A375 (cell line): ENCODE data around the gene ABCB9. TPM values are rescaled to one million over a fixed set of nuclear protein-coding genes. Genes with fewer than 3 reads are reported as not detected.

Experiments used
- small RNA-seq: library from RNA; depleted of rRNA; stranded (forward); fragments of <200 nt; gene quantifications from one replicate; pipeline ENCODE3, GENCODE V24; 2014
- total RNA-seq: library from RNA; depleted of rRNA; stranded (reverse); fragments of >200 nt; shearing (Covaris generic); gene quantifications from 2 replicates; pipeline ENCODE4 v1.2.3, GENCODE V29; 2014; rRNA removed

The ABCB9 gene
- total RNA-seq, result 39.8 and 40.5 TPM in 2 replicates

GRCh38 chr12:122965851-122966742 is at the start of gene ABCB9:
Gene ABCB9, minus strand, starts transcription at chr12:122966463. Its CDS starts 6,228 bp downstream, at chr12:122960235.

GRCh38 chr12:122980183-122981035 is 14.1 kb upstream of the ABCB9 start, which contains the start of gene ARL6IP4:
Gene ARL6IP4, plus strand, starts transcription at chr12:122980681. Its CDS starts 459 bp downstream, at chr12:122981140.

GRCh38 chr12:122974892-122975789 is 8.9 kb upstream of the ABCB9 start, which contains the start of gene OGFOD2:
Gene OGFOD2, plus strand, starts transcription at chr12:122975244. Its CDS starts 8 bp downstream, at chr12:122975252.

GRCh38 chr12:122895704-122896636 is 70.3 kb downstream of the ABCB9 start, which contains the start of gene VPS37B:
Gene VPS37B, minus strand, starts transcription at chr12:122896124. Its CDS starts 62 bp downstream, at chr12:122896062.

Small RNAs within 50 kb of the gene (small RNA-seq; reads per million reads assigned to genes)
- gene ARL6IP4 (not detected), gene MIR4304 (not detected)

Other genes with a start within 250 kb of the ABCB9 start
- not detected in 2 replicates for gene HCAR3, start 249.7 kb downstream of the ABCB9 start, total RNA-seq
- 0.11 TPM in 1 of 2 replicates, not detected in the other for gene HCAR1, start 235.6 kb downstream of the ABCB9 start, total RNA-seq
- gene DENR, start 213.6 kb downstream of the ABCB9 start, total RNA-seq, result 48.0 and 51.6 TPM in 2 replicates
- gene CCDC62, start 191.9 kb downstream of the ABCB9 start, total RNA-seq, result 0.05 and 0.34 TPM in 2 replicates
- 33.1 and 45.6 TPM in 2 replicates for gene HIP1R, start 131.0 kb downstream of the ABCB9 start, total RNA-seq
- gene VPS37B, start 70.3 kb downstream of the ABCB9 start, total RNA-seq, result 73.6 and 74.5 TPM in 2 replicates
- gene OGFOD2, start 8.8 kb upstream of the ABCB9 start, total RNA-seq, result 37.7 and 38.1 TPM in 2 replicates
- gene ARL6IP4, start 14.2 kb upstream of the ABCB9 start, total RNA-seq, result 340 and 361 TPM in 2 replicates
- 5.8 and 6.4 TPM in 2 replicates for gene PITPNM2, start 184.6 kb upstream of the ABCB9 start, total RNA-seq